Natural killer cell (primary cell): ENCODE data around the gene GAS6. TPM values are rescaled to one million over a fixed set of nuclear protein-coding genes. Genes with fewer than 3 reads are reported as not detected.
"Not testable (repeated sequence)": the region's sequence is repeated elsewhere in the genome, so short reads cannot be mapped to it uniquely, and the experiment has no call there.

Experiments used
- ATAC-seq, 3 donors: fragments of 150-1000 bp in 2 of 3; fragments of 200-7000 bp in 1 of 3; cut with Tn5 transposase; 1 replicate in 1 of 3; 2 replicates in 2 of 3; pipeline ENCODE4 v1.10.0; 2021; ENCODE audit warnings: mild to moderate bottlenecking in 2 of 3, moderate library complexity in 2 of 3
- DNase-seq, 2 donors: peaks; one replicate each; pipeline versions ENCODE4 v3.0.0 to v3.0.0-alpha.2; 2013 to 2021; ENCODE audit warnings: mixed read lengths in 1 of 2
- H3K27ac ChIP-seq: one replicate; pipeline ENCODE4 v1.5.1; 2013; ENCODE audit warnings: mild to moderate bottlenecking, low read length
- H3K27me3 ChIP-seq: one replicate; pipeline ENCODE4 v1.6.1; 2013; ENCODE audit warnings: low read length; ENCODE audit not compliant: control insufficient read depth, insufficient read depth
- H3K36me3 ChIP-seq: one replicate; pipeline ENCODE4 v1.6.1; 2013; ENCODE audit warnings: low read length; ENCODE audit not compliant: control insufficient read depth, insufficient read depth
- H3K4me1 ChIP-seq: one replicate; pipeline ENCODE4 v1.6.1; 2013; ENCODE audit warnings: low read length; ENCODE audit not compliant: control insufficient read depth, insufficient read depth
- H3K4me3 ChIP-seq: one replicate; pipeline ENCODE4 v1.5.1; 2013; ENCODE audit warnings: low read length
- H3K9me3 ChIP-seq: one replicate; pipeline ENCODE4 v1.6.1; 2013; ENCODE audit warnings: low read length; ENCODE audit not compliant: control insufficient read depth, insufficient read depth
- H3K27ac Mint-ChIP-seq, 2 donors: one replicate each; pipeline ENCODE4 v1.8.0; 2022; ENCODE audit warnings: mild to moderate bottlenecking in 2 of 2, mixed read lengths in 2 of 2, moderate library complexity in 1 of 2
- H3K27me3 Mint-ChIP-seq, 2 donors: one replicate each; pipeline ENCODE4 v1.8.0; 2022; ENCODE audit warnings: low read depth in 2 of 2, mixed read lengths in 2 of 2
- H3K36me3 Mint-ChIP-seq: one replicate; pipeline ENCODE4 v1.8.0; 2022; ENCODE audit warnings: mixed read lengths
- H3K4me1 Mint-ChIP-seq, 2 donors: one replicate each; pipeline ENCODE4 v1.8.0; 2022; ENCODE audit warnings: mixed read lengths in 2 of 2
- H3K4me3 Mint-ChIP-seq: one replicate; pipeline ENCODE4 v1.8.0; 2022; ENCODE audit warnings: mild to moderate bottlenecking, moderate library complexity, mixed read lengths
- H3K9me3 Mint-ChIP-seq, 2 donors: one replicate each; pipeline ENCODE4 v1.8.0; 2022; ENCODE audit warnings: mixed read lengths in 2 of 2
- CTCF ChIP-seq: fragments of 200-600 bp; IDR thresholded peaks from one replicate; pipeline ENCODE4 v1.8.0; 2022; ENCODE audit warnings: antibody characterized with exemption
- WGBS: methylation state at CpG from one replicate; pipeline ENCODE4 v1.1.7; 2013; ENCODE audit warnings: missing lambda C conversion rate; ENCODE audit not compliant: insufficient coverage; 5-methylcytosine and 5-hydroxymethylcytosine counted together
- intact Hi-C: fragments of 100-400 bp; cut with micrococcal nuclease; formaldehyde crosslinking; loops from one replicate; pipeline ENCODE4 v1.14.2; 2022
- total RNA-seq, 4 donors: library from RNA; stranded (reverse); fragments of 120-200 nt in 1 of 4; gene quantifications; one replicate each; pipeline versions ENCODE4 v1.2.3 to v1.2.4, GENCODE V29; 2013 to 2022

GAS6 gene
- total RNA-seq, 3 donors from 2014 or later (not counting 1 experiment from before 2014, with no cell fraction given): 0.40 to 1.4 (median 0.41) TPM

- peaks cover 27% of the 10 kb centered on the region for H3K9me3 ChIP-seq
- peaks cover 6 to 27% of the 10 kb centered on the region in 2 donors for H3K4me1 Mint-ChIP-seq
- intact Hi-C loops: loop anchor here (10.0 kb wide), 1 partner anchor 689 kb away; no protein-coding TSS in a partner anchor
- no peak overlapping the region for H3K27ac ChIP-seq
- H3K36me3 ChIP-seq: no peaks in the 10 kb centered on the region
- H3K9me3 Mint-ChIP-seq: peaks cover 0 to 2% of the 10 kb centered on the region in 2 donors
- peaks cover 23 to 34% of the 10 kb centered on the region in 2 donors for H3K27me3 Mint-ChIP-seq
- WGBS: 88% methylated on average over 10 of the region's 10 CpGs
- ATAC-seq: no peak
- peaks cover 31% of the 10 kb centered on the region for H3K4me1 ChIP-seq
- no peak for DNase-seq
- no peak for TF ChIP-seq CTCF
- no peak overlapping the region for H3K4me3 ChIP-seq
- H3K27ac Mint-ChIP-seq: peak overlapping the region in 1 of 2 donors; percentile 51
- H3K36me3 Mint-ChIP-seq: no peaks in the 10 kb centered on the region
- H3K4me3 Mint-ChIP-seq: peak overlapping the region; percentile 21
- peaks cover 7% of the 10 kb centered on the region for H3K27me3 ChIP-seq
These were observed 10.3 kb upstream of the GAS6 start for GRCh38 chr13:113874177-113874576.

GRCh38 chr13:113869263-113869662, 5.4 kb upstream of the GAS6 start:
- no peak for TF ChIP-seq CTCF
- Histone ChIP-seq H3K4me3 (no peak overlapping the region), H3K9me3 (no peaks in the 10 kb centered on the region), H3K4me1 (peaks cover 6% of the 10 kb centered on the region), H3K27ac (no peak overlapping the region), H3K27me3 (peaks cover 21% of the 10 kb centered on the region), H3K36me3 (no peaks in the 10 kb centered on the region)
- no peaks in the 10 kb centered on the region for H3K36me3 Mint-ChIP-seq
- intact Hi-C loops: no loop called here
- H3K4me3 Mint-ChIP-seq: no peak overlapping the region
- no peak overlapping the region for H3K27ac Mint-ChIP-seq
- 96% methylated on average over 4 of the region's 4 CpGs for WGBS
- H3K9me3 Mint-ChIP-seq: no peaks in the 10 kb centered on the region
- peaks cover 4% of the 10 kb centered on the region in 2 donors for H3K4me1 Mint-ChIP-seq
- no peak for DNase-seq
- no peak for ATAC-seq
- H3K27me3 Mint-ChIP-seq: peaks cover 57 to 71% of the 10 kb centered on the region in 2 donors

- H3K9me3 Mint-ChIP-seq, intact Hi-C loops, H3K27ac Mint-ChIP-seq, H3K36me3 ChIP-seq, H3K27ac ChIP-seq, H3K9me3 ChIP-seq, ATAC-seq, DNase-seq, H3K36me3 Mint-ChIP-seq, H3K4me3 ChIP-seq, H3K4me1 Mint-ChIP-seq, H3K4me3 Mint-ChIP-seq: not testable (repeated sequence)
- Histone ChIP-seq H3K27me3 (peaks cover 24% of the 10 kb centered on the region), H3K4me1 (peaks cover 11% of the 10 kb centered on the region)
- WGBS: 80% methylated on average over 4 of the region's 5 CpGs
- H3K27me3 Mint-ChIP-seq: peaks cover 52 to 69% of the 10 kb centered on the region in 2 donors
These were observed 4.0 kb upstream of the GAS6 start for GRCh38 chr13:113867913-113868312.

- peaks cover 26% of the 10 kb centered on the region for H3K27me3 ChIP-seq
- ATAC-seq (no peak), DNase-seq (no peak)
- H3K4me1 ChIP-seq: peaks cover 20% of the 10 kb centered on the region
- Mint-ChIP-seq H3K27ac (no peak overlapping the region), H3K4me3 (peak overlapping the region; percentile 42), H3K4me1 (peaks cover 5 to 16% of the 10 kb centered on the region in 2 donors), H3K9me3 (no peaks in the 10 kb centered on the region), H3K36me3 (no peaks in the 10 kb centered on the region), H3K27me3 (peaks cover 50 to 59% of the 10 kb centered on the region in 2 donors)
- no peaks in the 10 kb centered on the region for H3K36me3 ChIP-seq
- TF ChIP-seq CTCF: no peak
- H3K27ac ChIP-seq: no peak overlapping the region
- no peak overlapping the region for H3K4me3 ChIP-seq
- 90% methylated on average over 3 of the region's 4 CpGs for WGBS
- H3K9me3 ChIP-seq: no peaks in the 10 kb centered on the region
- intact Hi-C loops: no loop called here
These were observed 1.6 kb upstream of the GAS6 start for GRCh38 chr13:113865427-113865826.
